ENCODE data around the gene PCDHA4. TPM values are rescaled to one million over a fixed set of nuclear protein-coding genes. Genes with fewer than 3 reads are reported as not detected.
A peak's percentile ranks its signal among the peaks of the same experiment; 100 is the strongest.
"Not testable (repeated sequence)": the region's sequence is repeated elsewhere in the genome, so short reads cannot be mapped to it uniquely, and the experiment has no call there.

Gene PCDHA4
- total and polyA plus RNA-seq, 10 donors: 0.13 to 1.2 (median 0.40) TPM; not detected in 2

DNA sequence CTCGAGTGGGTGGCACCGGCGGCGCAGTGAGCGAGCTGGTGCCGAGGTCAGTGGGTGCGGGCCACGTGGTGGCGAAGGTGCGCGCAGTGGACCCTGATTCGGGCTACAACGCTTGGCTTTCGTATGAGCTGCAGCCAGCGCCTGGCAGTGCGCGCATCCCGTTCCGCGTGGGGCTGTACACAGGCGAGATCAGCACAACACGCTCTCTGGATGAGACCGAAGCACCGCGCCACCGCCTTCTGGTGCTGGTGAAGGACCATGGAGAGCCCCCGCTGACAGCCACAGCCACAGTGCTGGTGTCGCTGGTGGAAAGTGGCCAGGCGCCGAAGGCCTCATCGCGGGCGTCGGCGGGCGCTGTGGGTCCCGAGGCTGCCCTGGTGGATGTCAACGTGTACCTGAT, 16.6 kb downstream of the PCDHA4 start:
- DNase-seq: peak; percentile 67
- WGBS, 5 donors: 56 to 79% (median 59%) methylated on average over 21 to 38 of the region's 38 CpGs
- no peak overlapping the region for H3K27ac ChIP-seq
- H3K27me3 ChIP-seq (replicated peaks in 1 of 7): peaks cover 0 to 78% (median 9%) of the 10 kb centered on the region in 7 donors
- intact Hi-C loops (cut with DNase I; ENCODE audit: low total_unique reads): no loop called here
- no peaks in the 10 kb centered on the region for H3K4me1 ChIP-seq
- no peaks in the 10 kb centered on the region for H3K36me3 ChIP-seq
- TF ChIP-seq POLR2A (IDR thresholded peaks at IDR 0.05) (no peak), POLR2AphosphoS5 (IDR thresholded peaks at IDR 0.05) (no peak)
- TF ChIP-seq, protein P1, sequence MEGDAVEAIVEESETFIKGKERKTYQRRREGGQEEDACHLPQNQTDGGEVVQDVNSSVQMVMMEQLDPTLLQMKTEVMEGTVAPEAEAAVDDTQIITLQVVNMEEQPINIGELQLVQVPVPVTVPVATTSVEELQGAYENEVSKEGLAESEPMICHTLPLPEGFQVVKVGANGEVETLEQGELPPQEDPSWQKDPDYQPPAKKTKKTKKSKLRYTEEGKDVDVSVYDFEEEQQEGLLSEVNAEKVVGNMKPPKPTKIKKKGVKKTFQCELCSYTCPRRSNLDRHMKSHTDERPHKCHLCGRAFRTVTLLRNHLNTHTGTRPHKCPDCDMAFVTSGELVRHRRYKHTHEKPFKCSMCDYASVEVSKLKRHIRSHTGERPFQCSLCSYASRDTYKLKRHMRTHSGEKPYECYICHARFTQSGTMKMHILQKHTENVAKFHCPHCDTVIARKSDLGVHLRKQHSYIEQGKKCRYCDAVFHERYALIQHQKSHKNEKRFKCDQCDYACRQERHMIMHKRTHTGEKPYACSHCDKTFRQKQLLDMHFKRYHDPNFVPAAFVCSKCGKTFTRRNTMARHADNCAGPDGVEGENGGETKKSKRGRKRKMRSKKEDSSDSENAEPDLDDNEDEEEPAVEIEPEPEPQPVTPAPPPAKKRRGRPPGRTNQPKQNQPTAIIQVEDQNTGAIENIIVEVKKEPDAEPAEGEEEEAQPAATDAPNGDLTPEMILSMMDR (IDR thresholded peaks at IDR 0.05 in 8 of 11, conservative IDR thresholded peaks at IDR 0.05 in 3 of 11): no peak
- H3K9me3 ChIP-seq: peaks cover 0 to 79% (median 37%) of the 10 kb centered on the region in 8 donors
- H3K4me3 ChIP-seq: no peak overlapping the region

DNA sequence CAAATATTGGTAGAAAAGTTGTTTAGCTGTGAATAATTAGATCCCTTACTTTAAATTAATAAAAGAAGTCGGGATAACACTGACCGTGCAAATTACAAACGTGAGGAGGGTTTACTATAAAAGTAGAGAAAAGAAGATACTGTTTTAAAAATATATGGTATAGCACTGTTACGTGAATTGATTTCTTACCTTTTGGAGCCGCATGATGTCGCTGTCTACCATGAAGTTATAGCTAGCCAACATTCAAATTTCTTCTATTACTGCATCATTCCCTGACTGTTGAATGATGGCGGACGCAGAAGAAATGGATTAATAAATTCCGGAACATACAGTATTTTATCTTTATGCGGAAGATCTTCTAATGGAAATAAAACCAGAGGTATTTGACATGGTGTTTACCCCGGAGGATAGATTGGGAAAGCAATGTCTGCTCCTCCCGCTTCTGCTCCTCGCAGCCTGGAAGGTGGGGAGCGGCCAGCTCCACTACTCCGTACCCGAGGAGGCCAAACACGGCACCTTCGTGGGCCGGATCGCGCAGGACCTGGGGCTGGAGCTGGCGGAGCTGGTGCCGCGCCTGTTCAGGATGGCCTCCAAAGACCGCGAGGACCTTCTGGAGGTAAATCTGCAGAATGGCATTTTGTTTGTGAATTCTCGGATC, 21.0 kb downstream of the PCDHA4 start, which contains the start of gene PCDHA6:
PCDHA6 (plus strand) TSS at position 257 of the 658 bp plus-strand sequence; CDS start at position 389, 132 bp downstream.
- Histone ChIP-seq H3K36me3 (no peaks in the 10 kb centered on the region), H3K4me3 (peak within 1 kb of the TSS in 2 of 8 donors; percentile 16 to 35), H3K9me3 (peaks cover 0 to 91% (median 46%) of the 10 kb centered on the region in 8 donors), H3K27ac (no peak within 1 kb of the TSS), H3K27me3 (replicated peaks in 1 of 7) (peaks cover 0 to 87% (median 8%) of the 10 kb centered on the region in 7 donors), H3K4me1 (no peaks in the 10 kb centered on the region)
- intact Hi-C loops (cut with DNase I; ENCODE audit: low total_unique reads): no loop called here
- TF ChIP-seq POLR2A (IDR thresholded peaks at IDR 0.05) (no peak), POLR2AphosphoS5 (IDR thresholded peaks at IDR 0.05) (no peak)
- TF ChIP-seq, protein P1 (IDR thresholded peaks at IDR 0.05 in 8 of 11, conservative IDR thresholded peaks at IDR 0.05 in 3 of 11): no peak
- WGBS, 5 donors: 20 to 32% (median 23%) methylated on average over 25 to 27 of the region's 27 CpGs
- no peak for DNase-seq

DNA sequence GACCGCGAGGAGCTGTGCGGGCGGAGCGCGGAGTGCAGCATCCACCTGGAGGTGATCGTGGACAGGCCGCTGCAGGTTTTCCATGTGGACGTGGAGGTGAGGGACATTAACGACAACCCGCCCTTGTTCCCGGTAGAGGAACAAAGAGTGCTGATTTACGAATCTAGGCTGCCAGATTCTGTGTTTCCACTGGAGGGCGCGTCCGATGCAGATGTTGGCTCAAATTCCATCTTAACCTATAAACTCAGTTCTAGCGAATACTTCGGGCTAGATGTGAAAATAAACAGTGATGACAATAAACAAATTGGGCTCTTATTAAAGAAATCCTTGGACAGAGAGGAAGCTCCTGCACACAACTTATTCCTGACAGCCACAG, 21.5 kb downstream of the PCDHA4 start:
- DNase-seq: no peak
- intact Hi-C loops (cut with DNase I; ENCODE audit: low total_unique reads): no loop called here
- Histone ChIP-seq H3K27ac (no peak overlapping the region), H3K4me1 (no peaks in the 10 kb centered on the region), H3K9me3 (peaks cover 0 to 86% (median 41%) of the 10 kb centered on the region in 8 donors), H3K4me3 (peak overlapping the region in 2 of 8 donors; percentile 16 to 35), H3K27me3 (replicated peaks in 1 of 7) (peaks cover 0 to 87% (median 8%) of the 10 kb centered on the region in 7 donors), H3K36me3 (no peaks in the 10 kb centered on the region)
- TF ChIP-seq POLR2A (IDR thresholded peaks at IDR 0.05) (no peak), POLR2AphosphoS5 (IDR thresholded peaks at IDR 0.05) (no peak)
- TF ChIP-seq, protein P1 (IDR thresholded peaks at IDR 0.05 in 8 of 11, conservative IDR thresholded peaks at IDR 0.05 in 3 of 11): no peak
- WGBS, 5 donors: 22 to 39% (median 27%) methylated on average over 17 to 18 of the region's 18 CpGs

DNA sequence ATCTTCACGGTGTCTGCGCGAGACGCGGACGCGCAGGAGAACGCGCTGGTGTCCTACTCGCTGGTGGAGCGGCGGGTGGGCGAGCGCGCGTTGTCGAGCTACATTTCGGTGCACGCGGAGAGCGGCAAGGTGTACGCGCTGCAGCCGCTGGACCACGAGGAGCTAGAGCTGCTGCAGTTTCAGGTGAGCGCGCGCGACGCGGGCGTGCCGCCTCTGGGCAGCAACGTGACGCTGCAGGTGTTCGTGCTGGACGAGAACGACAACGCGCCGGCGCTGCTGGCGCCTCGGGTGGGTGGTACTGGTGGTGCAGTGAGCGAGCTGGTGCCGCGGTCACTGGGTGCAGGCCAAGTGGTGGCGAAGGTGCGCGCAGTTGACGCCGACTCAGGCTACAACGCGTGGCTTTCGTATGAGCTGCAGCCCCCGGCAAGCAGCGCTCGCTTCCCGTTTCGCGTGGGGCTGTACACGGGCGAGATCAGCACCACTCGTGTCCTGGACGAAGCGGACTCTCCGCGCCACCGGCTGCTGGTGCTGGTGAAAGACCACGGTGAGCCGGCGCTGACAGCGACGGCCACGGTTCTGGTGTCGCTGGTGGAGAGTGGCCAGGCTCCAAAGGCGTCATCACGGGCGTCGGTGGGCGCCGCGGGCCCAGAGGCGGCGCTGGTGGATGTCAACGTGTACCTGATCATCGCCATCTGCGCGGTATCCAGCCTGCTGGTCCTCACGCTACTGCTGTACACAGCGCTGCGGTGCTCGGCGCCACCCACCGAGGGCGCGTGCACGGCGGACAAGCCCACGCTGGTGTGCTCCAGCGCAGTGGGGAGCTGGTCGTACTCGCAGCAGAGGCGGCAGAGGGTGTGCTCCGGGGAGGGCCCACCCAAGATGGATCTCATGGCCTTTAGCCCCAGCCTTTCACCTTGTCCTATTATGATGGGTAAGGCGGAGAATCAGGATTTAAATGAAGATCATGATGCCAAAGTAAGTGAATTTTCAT, 22.9 kb downstream of the PCDHA4 start:
- WGBS, 5 donors: 42 to 56% (median 52%) methylated on average over 59 to 106 of the region's 106 CpGs
- H3K36me3 ChIP-seq; H3K4me1 ChIP-seq; intact Hi-C loops (cut with DNase I; ENCODE audit: low total_unique reads); H3K27ac ChIP-seq; H3K4me3 ChIP-seq: not testable (repeated sequence)
- peak; percentile 62 for DNase-seq
- peaks cover 0 to 81% (median 37%) of the 10 kb centered on the region in 8 donors for H3K9me3 ChIP-seq
- H3K27me3 ChIP-seq (replicated peaks in 1 of 7): peaks cover 0 to 85% (median 9%) of the 10 kb centered on the region in 7 donors

Data from spleen (tissue), 11 donors.